SK-N-SH (cell line): ENCODE data around the gene ANKRD12. TPM values are rescaled to one million over a fixed set of nuclear protein-coding genes. Genes with fewer than 3 reads are reported as not detected.

Experiments
- CTCF ChIA-PET: fragments of 300-600, 350-600 bp; formaldehyde crosslinking; extraction: SDS; loops from one replicate; lab custom pipeline; 2021; lab: Yijun Ruan, JAX
- POLR2A ChIA-PET: fragments of 350-600 bp; sonication (Branson Sonifier 250); formaldehyde crosslinking; extraction: SDS; loops from one replicate; lab custom pipeline; 2020; ENCODE audit warnings: antibody characterized with exemption, inconsistent platforms; lab: Yijun Ruan, JAX
- DNase-seq: peaks from one replicate; pipeline ENCODE4 v3.0.0; 2012
- H2AFZ ChIP-seq: fragments of 200-600 bp; sonication (generic); 2 replicates; pipeline ENCODE4 v1.8.1; 2016; ENCODE audit warnings: antibody characterized with exemption, mild to moderate bottlenecking, low read depth
- H3F3A ChIP-seq: fragments of 200-600 bp; sonication (generic); replicated peaks from 2 replicates; pipeline ENCODE3; 2016; ENCODE audit warnings: antibody characterized with exemption, mild to moderate bottlenecking; ENCODE audit not compliant: insufficient read depth
- H3K27ac ChIP-seq, 2 experiments: fragments of 200-500 bp in 1 of 2; fragments of 200-600 bp in 1 of 2; sonication (Bioruptor generic) in 1 of 2; sonication (generic), shearing (Covaris generic) in 1 of 2; 2 replicates each; pipeline versions ENCODE4 v1.5.1 to v1.6.1; 2014 to 2016; ENCODE audit warnings: low read depth in 2 of 2, inconsistent platforms in 1 of 2, low read length in 1 of 2, mild to moderate bottlenecking in 1 of 2, mixed read lengths in 1 of 2
- H3K27me3 ChIP-seq: fragments of 200-600 bp; sonication (generic), shearing (Covaris generic); 2 replicates; pipeline ENCODE4 v1.6.1; 2016; ENCODE audit warnings: mixed run types; ENCODE audit not compliant: insufficient read depth
- H3K36me3 ChIP-seq, 2 experiments: fragments of 200-500 bp in 1 of 2; fragments of 200-600 bp in 1 of 2; sonication (Bioruptor generic) in 1 of 2; sonication (generic) in 1 of 2; replicated peaks in 1 of 2; 2 replicates each; pipeline versions ENCODE3 to v1.5.1; 2014 to 2016; ENCODE audit warnings: low read length in 1 of 2, mild to moderate bottlenecking in 1 of 2; ENCODE audit not compliant: insufficient read depth in 2 of 2, control insufficient read depth in 1 of 2
- H3K4me1 ChIP-seq, 2 experiments: fragments of 200-500 bp in 1 of 2; fragments of 200-600 bp in 1 of 2; sonication (Bioruptor generic) in 1 of 2; sonication (generic), shearing (Covaris generic) in 1 of 2; 2 replicates each; pipeline versions ENCODE4 v1.5.1 to v1.6.1; 2014 to 2016; ENCODE audit warnings: low read depth in 1 of 2, low read length in 1 of 2, mixed run types in 1 of 2; ENCODE audit not compliant: insufficient read depth in 2 of 2, control insufficient read depth in 1 of 2
- H3K4me2 ChIP-seq: fragments of 200-600 bp; sonication (generic), shearing (Covaris generic); 2 replicates; pipeline ENCODE4 v1.6.1; 2017; ENCODE audit warnings: mixed run types
- H3K4me3 ChIP-seq, 2 experiments: fragments of 200-500 bp in 1 of 2; fragments of 200-600 bp in 1 of 2; sonication (Bioruptor generic) in 1 of 2; sonication (generic), shearing (Covaris generic) in 1 of 2; 2 replicates each; pipeline versions ENCODE4 v1.5.1 to v1.8.1; 2014 to 2016; ENCODE audit warnings: low read depth in 2 of 2, inconsistent platforms in 1 of 2, low read length in 1 of 2, mild to moderate bottlenecking in 1 of 2, mixed read lengths in 1 of 2, moderate library complexity in 1 of 2
- H3K79me2 ChIP-seq: fragments of 200-600 bp; sonication (generic); 2 replicates; pipeline ENCODE4 v1.8.1; 2017; ENCODE audit warnings: mild to moderate bottlenecking; ENCODE audit not compliant: insufficient read depth
- H3K9ac ChIP-seq: fragments of 200-600 bp; sonication (generic); 2 replicates; pipeline ENCODE4 v1.6.1; 2017; ENCODE audit warnings: mixed run types
- H3K9me2 ChIP-seq: fragments of 200-600 bp; sonication (generic); 2 replicates; pipeline ENCODE4 v1.6.1; 2017; ENCODE audit warnings: mixed run types
- H3K9me3 ChIP-seq: fragments of 200-600 bp; sonication (generic); 2 replicates; pipeline ENCODE4 v1.6.1; 2017; ENCODE audit warnings: mixed run types, mild to moderate bottlenecking, moderate library complexity
- H4K20me1 ChIP-seq: fragments of 200-600 bp; sonication (generic); 2 replicates; pipeline ENCODE4 v1.6.1; 2017; ENCODE audit warnings: mild to moderate bottlenecking, mixed run types; ENCODE audit not compliant: insufficient read depth
- ELF1 ChIP-seq: IDR thresholded peaks from 2 replicates; pipeline ENCODE4 v1.4.0; 2012
- EZH2phosphoT487 ChIP-seq: fragments of 200-600 bp; sonication (generic); IDR thresholded peaks from 2 replicates; pipeline ENCODE4 v1.6.1; 2017; ENCODE audit warnings: low read depth, mixed run types, mild to moderate bottlenecking, antibody characterized with exemption, moderate library complexity, borderline replicate concordance
- FOSL2 ChIP-seq: IDR thresholded peaks from 2 replicates; pipeline ENCODE4 v1.4.0; 2012; ENCODE audit warnings: low read depth, mild to moderate bottlenecking, moderate library complexity, borderline replicate concordance
- GABPA ChIP-seq: IDR thresholded peaks from 2 replicates; pipeline ENCODE4 v1.4.0; 2012; ENCODE audit warnings: low read depth, mild to moderate bottlenecking
- JUND ChIP-seq: IDR thresholded peaks from 2 replicates; pipeline ENCODE4 v1.4.0; 2012
- MEF2A ChIP-seq: IDR thresholded peaks from 2 replicates; pipeline ENCODE4 v1.4.0; 2012; ENCODE audit warnings: low read depth, borderline replicate concordance
- NFIC ChIP-seq: IDR thresholded peaks from 2 replicates; pipeline ENCODE4 v1.4.0; 2012; ENCODE audit warnings: borderline replicate concordance
- NRF1 ChIP-seq: IDR thresholded peaks from 2 replicates; pipeline ENCODE4 v1.6.1; 2012; ENCODE audit warnings: low read depth, mild to moderate bottlenecking, low read length
- PBX3 ChIP-seq: IDR thresholded peaks from 2 replicates; pipeline ENCODE4; 2012
- RAD21 ChIP-seq: IDR thresholded peaks from 2 replicates; pipeline ENCODE4 v1.6.1; 2012; ENCODE audit warnings: mild to moderate bottlenecking, low read length
- REST ChIP-seq: IDR thresholded peaks from 2 replicates; pipeline ENCODE4 v1.6.1; 2012; ENCODE audit warnings: mild to moderate bottlenecking, low read depth, low read length, moderate library complexity
- RFX5 ChIP-seq: IDR thresholded peaks from 2 replicates; pipeline ENCODE4 v1.6.1; 2012; ENCODE audit warnings: mild to moderate bottlenecking, improper control_type of control experiment, low read length
- SIN3A ChIP-seq: IDR thresholded peaks from 2 replicates; pipeline ENCODE4 v1.6.1; 2012; ENCODE audit warnings: low read depth, mild to moderate bottlenecking, low read length, moderate library complexity, borderline replicate concordance
- SMC3 ChIP-seq: IDR thresholded peaks from 2 replicates; pipeline ENCODE4 v1.6.1; 2012; ENCODE audit warnings: low read depth, low read length, improper control_type of control experiment
- TAF1 ChIP-seq: IDR thresholded peaks from 2 replicates; pipeline ENCODE4 v1.6.1; 2012; ENCODE audit warnings: low read depth, mild to moderate bottlenecking, low read length, moderate library complexity, borderline replicate concordance
- TCF12 ChIP-seq: IDR thresholded peaks from 2 replicates; pipeline ENCODE4 v1.4.0; 2012
- USF2 ChIP-seq: fragments of 150-350 bp; IDR thresholded peaks from 2 replicates; pipeline ENCODE4 v1.6.1; 2017; ENCODE audit warnings: antibody characterized with exemption, low read length, low read depth, borderline replicate concordance
- WGBS: methylation state at CpG from one replicate; pipeline ENCODE4 v1.1.6; 2017; ENCODE audit warnings: low lambda C conversion rate; 5-methylcytosine and 5-hydroxymethylcytosine counted together
- polyA plus RNA-seq, 3 experiments: library from polyadenylated mRNA; depleted of rRNA; stranded (reverse); fragments of >200 nt; gene quantifications; 2 replicates each; pipeline ENCODE4 v1.2.3, GENCODE V29; 2012
- TF ChIP-seq, protein P1 (sequence below): IDR thresholded peaks from 2 replicates; pipeline ENCODE4 v1.4.0; 2012; ENCODE audit warnings: low read depth

Gene ANKRD12
- polyA plus RNA-seq, 1 of the 3 experiments (the other 2 are of a cell fraction) = 1.3 TPM

DNA sequence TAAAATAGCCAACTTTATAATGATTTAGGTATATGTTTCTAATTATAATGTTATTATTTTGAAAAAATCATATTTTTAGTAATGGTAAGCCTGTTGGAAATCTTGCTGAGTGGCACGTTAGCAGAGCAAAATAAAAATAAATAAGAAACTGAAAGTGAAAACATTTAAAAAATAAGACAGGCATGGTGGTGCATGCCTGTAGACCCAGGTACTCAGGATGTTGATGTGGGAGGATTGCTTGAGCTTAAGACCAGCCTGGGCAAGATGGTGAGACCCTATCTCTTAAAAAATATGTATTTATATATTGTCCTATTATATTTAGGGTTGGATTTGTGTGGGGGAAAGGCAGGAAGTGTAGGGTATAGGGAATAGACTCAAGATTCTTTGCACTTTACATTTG is 15.8 kb upstream of the ANKRD12 start (continued):
- no peak for TF ChIP-seq SMC3
- TF ChIP-seq GABPA = no peak
- TF ChIP-seq ELF1 = no peak
- TF ChIP-seq TCF12 = no peak
- no peak for TF ChIP-seq RFX5
- TF ChIP-seq FOSL2 = no peak
- TF ChIP-seq JUND = no peak
- TF ChIP-seq RAD21 = no peak

GRCh38 chr18:9123520-9123919 is 13.1 kb upstream of the ANKRD12 start:
- no peak for DNase-seq
- H4K20me1 ChIP-seq = peaks cover 6% of the 10 kb centered on the region; the same call in 1 of the 2 replicates
- ChIA-PET CTCF (interaction anchor here (0.9 kb wide), 1 partner anchor 9 kb away, joined by 4 read pairs; no protein-coding TSS in a partner anchor), POLR2A (no interaction called here)
- H3K4me2 ChIP-seq = no peak overlapping the region
- H3K9me2 ChIP-seq = no peaks in the 10 kb centered on the region
- TF ChIP-seq REST (no peak), EZH2phosphoT487 (no peak), TCF12 (no peak), NFIC (no peak), USF2 (no peak), SIN3A (no peak), PBX3 (no peak), TAF1 (no peak), RFX5 (no peak), ELF1 (no peak), NRF1 (no peak), MEF2A (no peak)
- TF ChIP-seq, protein P1, sequence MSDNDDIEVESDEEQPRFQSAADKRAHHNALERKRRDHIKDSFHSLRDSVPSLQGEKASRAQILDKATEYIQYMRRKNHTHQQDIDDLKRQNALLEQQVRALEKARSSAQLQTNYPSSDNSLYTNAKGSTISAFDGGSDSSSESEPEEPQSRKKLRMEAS = no peak
- TF ChIP-seq, all 33 proteins: peak for 0
- Histone ChIP-seq H3F3A (peaks cover 23% of the 10 kb centered on the region), H3K9me3 (no peaks in the 10 kb centered on the region), H3K27me3 (no peaks in the 10 kb centered on the region), H3K27ac (no peak overlapping the region), H3K4me1 (peaks cover 7 to 8% of the 10 kb centered on the region in 2 experiments; a peak in 2 of 4 replicates), H2AFZ (no peak overlapping the region), H3K36me3 (peaks cover 80 to 87% of the 10 kb centered on the region in 2 experiments), H3K79me2 (peaks cover 83% of the 10 kb centered on the region), H3K4me3 (no peak overlapping the region), H3K9ac (no peak overlapping the region)
- WGBS = 95% methylated on average over 2 of the region's 2 CpGs
